Mucosa of descending colon (tissue), 3 donors: ENCODE measurements around the gene TTLL12. TPM values are rescaled to one million over a fixed set of nuclear protein-coding genes. Genes with fewer than 3 reads are reported as not detected.

ENCODE experiments used
- ATAC-seq: fragments of 200-7000 bp; cut with Tn5 transposase; one replicate; pipeline ENCODE4 v1.9.1; 2020; ENCODE audit warnings: mild to moderate bottlenecking, moderate library complexity
- DNase-seq, 3 donors: peaks; one replicate each; pipeline ENCODE4 v3.0.0-alpha.2; 2020
- H3K36me3 ChIP-seq: fragments of 200-600 bp; one replicate; pipeline ENCODE4 v1.8.0; 2021; ENCODE audit warnings: low read depth, mild to moderate bottlenecking
- H3K4me1 ChIP-seq: fragments of 200-600 bp; one replicate; pipeline ENCODE4 v1.8.0; 2021; ENCODE audit warnings: low read depth, mild to moderate bottlenecking
- H3K4me3 ChIP-seq: fragments of 200-600 bp; one replicate; pipeline ENCODE4 v1.8.0; 2021; ENCODE audit warnings: mild to moderate bottlenecking
- H3K9me3 ChIP-seq: fragments of 200-600 bp; one replicate; pipeline ENCODE4 v1.8.0; 2021; ENCODE audit warnings: mild to moderate bottlenecking
- CTCF ChIP-seq: fragments of 200-600 bp; IDR thresholded peaks from one replicate; pipeline ENCODE4 v1.8.0; 2022; ENCODE audit warnings: antibody characterized with exemption, mild to moderate bottlenecking
- intact Hi-C, 2 donors: fragments of 100-400 bp; cut with DNase I in 1 of 2; cut with micrococcal nuclease in 1 of 2; formaldehyde crosslinking; loops; one replicate each; pipeline versions ENCODE4 v1.11.0 to v1.11.1; 2022; cut with DNase I, micrococcal nuclease
- total RNA-seq, 3 donors: library from RNA; stranded (reverse); fragmentation: NEBNext Ultra II Directional in 2 of 3; extraction: Animal tissue kit (Norgen Biotek cat#: 25700) in 2 of 3; gene quantifications; one replicate each; pipeline versions ENCODE4 v1.2.1 to v1.2.4, GENCODE V29; 2021 to 2023
- donor health status: DM: no; HTN: no; CAD: no; lungs with moderate emphysema.
- donor health status: DM: no; HTN: no; CAD: no.
- donor health status: DM: no; HTN: yes; CAD: no.

Gene TTLL12
- total RNA-seq, 3 donors from 2014 or later, result 47.6 to 95.2 (median 90.1) TPM

DNA sequence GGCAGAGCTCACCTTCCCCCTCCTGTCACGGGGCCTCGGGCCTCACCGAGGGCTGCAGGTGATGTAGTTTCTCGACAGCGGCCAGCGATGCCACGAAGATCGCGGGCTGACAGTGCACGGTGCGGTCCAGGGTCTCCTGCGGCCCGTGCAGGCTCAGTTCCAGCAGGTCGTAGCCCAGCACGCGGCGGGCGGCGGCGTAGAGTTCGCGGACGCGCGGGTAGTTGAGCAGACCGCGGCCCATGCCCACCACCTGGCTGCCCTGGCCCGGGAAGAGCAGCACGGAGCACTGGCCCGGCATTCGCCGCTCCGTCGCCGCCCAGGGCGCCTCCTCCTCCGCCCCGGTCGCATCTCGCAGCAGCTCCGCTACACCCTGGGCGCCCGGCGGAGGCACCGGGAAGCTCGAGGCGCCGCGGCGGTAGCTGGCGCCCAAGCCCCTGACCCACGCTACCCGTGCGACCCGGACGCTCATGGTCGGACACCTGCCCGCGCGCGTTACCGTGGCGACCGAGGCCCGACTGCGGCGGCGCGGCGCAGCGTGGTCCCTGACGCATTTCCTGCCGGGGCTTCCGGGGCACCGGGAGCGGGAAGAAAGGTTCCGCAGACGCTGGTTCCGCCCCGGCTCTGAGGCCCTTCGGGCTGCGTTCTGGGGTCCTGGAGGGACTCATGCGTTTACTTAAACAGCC is 43.9 kb downstream of the TTLL12 start, which contains the start of gene MCAT:
Gene MCAT (minus strand): TSS at position 519 of the 683 bp plus-strand sequence. CDS start 50 bp downstream, at position 469.
- peak; percentile 98 for ATAC-seq
- no peak for TF ChIP-seq CTCF
- Histone ChIP-seq H3K4me1 (peaks cover 13% of the 10 kb centered on the region), H3K4me3 (peak within 1 kb of the TSS; percentile 93), H3K9me3 (no peaks in the 10 kb centered on the region), H3K36me3 (peaks cover 3% of the 10 kb centered on the region)
- DNase-seq, result peak; percentile 88 to 92 (median 90)
- intact Hi-C loops, result no loop called here

DNA sequence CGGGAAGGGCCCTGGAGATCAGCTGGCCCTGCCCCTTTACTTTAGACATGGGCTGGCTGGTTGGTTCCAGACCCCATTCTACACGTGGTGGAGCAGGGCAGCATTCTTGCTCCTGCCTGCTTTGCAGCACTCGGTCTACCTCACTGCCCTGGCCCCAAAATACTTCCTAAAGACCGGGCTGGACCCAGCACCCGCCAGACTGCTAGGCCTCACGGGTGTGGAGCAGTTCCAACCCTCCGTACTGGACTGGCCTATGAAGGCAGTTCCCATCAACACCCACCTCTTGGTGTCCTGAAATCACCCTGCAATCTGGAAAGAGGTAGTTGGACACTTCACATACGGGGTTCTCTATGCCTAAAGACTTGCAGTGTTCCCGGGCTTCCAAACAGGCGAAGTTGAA is 50.1 kb downstream of the TTLL12 start:
- peaks cover 3% of the 10 kb centered on the region for H3K36me3 ChIP-seq
- H3K4me3 ChIP-seq, result no peak overlapping the region
- intact Hi-C loops, result no loop called here
- no peaks in the 10 kb centered on the region for H3K9me3 ChIP-seq
- H3K4me1 ChIP-seq, result peaks cover 5% of the 10 kb centered on the region
- DNase-seq, result no peak
- ATAC-seq, result no peak
- TF ChIP-seq CTCF, result no peak

GRCh38 chr22:43136255-43136654 is 50.7 kb downstream of the TTLL12 start:
- Histone ChIP-seq H3K36me3 (peaks cover 3% of the 10 kb centered on the region), H3K9me3 (no peaks in the 10 kb centered on the region), H3K4me1 (peaks cover 2% of the 10 kb centered on the region), H3K4me3 (no peak overlapping the region)
- intact Hi-C loops, result no loop called here
- ATAC-seq, result peak; percentile 63
- DNase-seq, result peak in 1 of 3 donors; percentile 56
- peak; percentile 31 for TF ChIP-seq CTCF

DNA sequence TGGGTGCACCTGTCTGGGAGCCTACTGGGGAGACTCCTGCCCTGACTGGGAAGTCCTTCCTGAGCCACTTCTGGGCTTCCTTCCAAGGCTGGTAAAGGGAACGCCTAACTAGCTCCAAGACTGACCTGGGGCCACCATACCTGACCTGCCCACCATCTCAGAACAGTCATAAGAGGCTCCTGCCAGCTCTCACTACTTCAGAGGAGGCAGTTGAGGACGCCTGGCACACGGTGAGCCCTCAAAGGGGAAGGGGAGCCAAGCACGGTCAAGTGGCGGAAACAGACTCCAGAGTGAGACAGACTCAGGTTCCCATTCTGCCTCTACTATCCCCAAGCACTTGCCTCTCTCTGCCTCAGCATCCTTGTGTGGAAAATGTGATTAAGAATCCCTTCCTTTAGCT is 51.4 kb downstream of the TTLL12 start:
- Histone ChIP-seq H3K9me3 (no peaks in the 10 kb centered on the region), H3K4me1 (peaks cover 2% of the 10 kb centered on the region), H3K36me3 (peaks cover 3% of the 10 kb centered on the region), H3K4me3 (no peak overlapping the region)
- DNase-seq (no peak), ATAC-seq (peak; percentile 45)
- intact Hi-C loops, result no loop called here
- no peak for TF ChIP-seq CTCF

DNA sequence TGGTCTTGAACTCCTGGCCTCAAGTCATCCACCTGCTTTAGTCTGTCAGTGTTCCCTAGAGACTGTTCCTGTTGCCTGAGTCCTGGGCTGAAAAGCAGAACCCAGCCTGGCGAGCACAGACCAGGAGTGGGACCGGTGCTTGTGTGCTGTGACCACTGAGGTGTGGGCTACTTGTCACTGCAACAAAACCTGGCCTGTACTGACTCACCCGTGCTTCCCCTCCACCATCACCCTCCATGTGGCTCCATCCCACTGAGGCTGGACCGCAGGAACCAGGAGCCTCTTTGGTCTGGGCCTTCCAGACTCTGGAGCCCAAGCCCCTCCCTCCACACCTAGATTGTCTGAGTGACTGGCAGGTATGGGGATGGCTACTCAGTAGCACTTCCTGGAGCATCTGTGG is 52.4 kb downstream of the TTLL12 start:
- intact Hi-C loops, result no loop called here

More for the DNA sequence above, 52.4 kb downstream of the TTLL12 start:
- no peak for DNase-seq
- Histone ChIP-seq H3K9me3 (no peaks in the 10 kb centered on the region), H3K36me3 (peaks cover 3% of the 10 kb centered on the region), H3K4me3 (no peak overlapping the region), H3K4me1 (peaks cover 6% of the 10 kb centered on the region)
- TF ChIP-seq CTCF, result no peak
- no peak for ATAC-seq
